GM08714 (cell line): ENCODE results near the gene COMMD9.

Experiments used
- H3K4me3 ChIP-seq: fragments of 200-500 bp; sonication (Bioruptor generic); 2 replicates; pipeline ENCODE4 v1.5.1; 2014; ENCODE audit warnings: mild to moderate bottlenecking, low read length, inconsistent platforms
- ZNF274 ChIP-seq: IDR thresholded peaks from 2 replicates; pipeline ENCODE4 v1.6.1; 2012; ENCODE audit warnings: mild to moderate bottlenecking, low read depth, low read length

The COMMD9 gene

GRCh38 chr11:36274414-36274813 is 14.8 kb downstream of the COMMD9 start:
- no peak for TF ChIP-seq ZNF274
- no peak overlapping the region for H3K4me3 ChIP-seq

GRCh38 chr11:36273110-36273509 is 16.1 kb downstream of the COMMD9 start:
- H3K4me3 ChIP-seq: no peak overlapping the region
- no peak for TF ChIP-seq ZNF274

DNA sequence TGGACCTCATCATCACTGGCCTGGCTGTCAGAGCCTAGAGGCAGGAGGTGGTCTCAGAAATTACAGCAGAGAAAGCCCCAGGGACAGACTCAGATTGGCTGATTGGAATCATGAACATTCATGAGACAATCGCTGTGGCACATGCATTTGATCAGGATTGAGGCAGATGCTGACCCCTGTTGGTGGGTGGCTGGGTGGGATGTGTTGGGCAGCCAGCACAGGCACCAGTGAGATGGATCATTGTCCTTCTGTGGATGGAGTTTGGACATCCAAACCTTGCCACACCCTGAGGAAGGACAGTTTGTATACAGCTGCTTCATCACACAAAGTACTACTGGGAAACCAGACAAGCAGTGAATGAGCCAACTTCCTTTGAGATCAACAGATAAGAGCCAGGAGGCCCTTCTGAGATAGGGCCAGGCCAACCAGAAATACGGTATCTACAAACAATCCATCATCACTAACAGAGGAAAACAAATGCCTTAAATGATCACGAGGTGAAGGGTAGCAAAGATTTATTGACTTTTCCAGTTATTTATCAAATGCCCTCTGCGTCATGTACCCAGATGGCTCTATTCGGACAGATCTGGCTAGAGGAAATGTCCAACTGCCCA is 17.3 kb downstream of the COMMD9 start:
- TF ChIP-seq ZNF274: no peak
- H3K4me3 ChIP-seq: no peak overlapping the region

DNA sequence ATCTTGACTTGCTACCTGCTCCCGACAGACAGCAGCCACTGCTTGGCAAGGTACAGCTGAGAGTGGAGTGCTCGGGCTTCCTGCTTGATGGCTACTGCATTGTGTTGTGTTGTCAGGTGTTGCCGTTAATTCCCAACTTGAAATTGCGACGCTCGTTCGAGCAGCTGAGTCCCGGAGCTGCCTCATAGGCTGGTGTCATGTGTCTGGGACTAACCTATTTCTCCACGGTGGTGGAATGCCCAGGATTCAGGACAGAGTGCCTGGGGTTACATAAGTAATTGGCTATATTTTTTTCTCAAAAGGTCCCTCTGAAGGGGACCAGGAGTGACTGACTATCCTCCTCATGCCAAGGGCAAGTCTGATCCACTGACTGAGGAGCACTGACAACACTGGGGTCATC is 18.5 kb downstream of the COMMD9 start:
- TF ChIP-seq ZNF274: no peak
- no peak overlapping the region for H3K4me3 ChIP-seq

- no peak overlapping the region for H3K4me3 ChIP-seq
- no peak for TF ChIP-seq ZNF274
Measured at GRCh38 chr11:36268337-36268985, 20.8 kb downstream of the COMMD9 start.

DNA sequence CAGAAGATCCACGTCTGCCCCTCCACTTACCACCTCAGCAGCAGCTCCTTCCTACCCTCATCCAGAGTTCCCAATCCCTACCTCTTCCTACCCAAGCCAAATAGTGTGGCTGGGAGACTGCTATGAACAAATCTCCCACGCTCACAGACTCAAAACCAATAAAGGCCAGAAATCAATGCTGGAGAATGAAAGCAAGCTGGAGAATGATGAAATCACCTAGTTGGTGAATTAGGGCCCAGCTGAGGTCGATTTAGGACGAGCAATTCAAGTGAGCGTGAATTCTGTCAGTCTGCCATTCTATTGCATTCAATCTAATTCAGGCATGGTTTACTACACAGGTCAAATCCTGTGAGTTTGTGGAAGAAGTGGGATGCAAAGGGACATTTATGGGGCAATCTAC is 22.5 kb downstream of the COMMD9 start:
- no peak for TF ChIP-seq ZNF274
- no peak overlapping the region for H3K4me3 ChIP-seq

- TF ChIP-seq ZNF274: no peak
- no peak overlapping the region for H3K4me3 ChIP-seq
Measured at GRCh38 chr11:36265793-36266628, 23.2 kb downstream of the COMMD9 start.

GRCh38 chr11:36264973-36265344 is 24.3 kb downstream of the COMMD9 start:
- TF ChIP-seq ZNF274: no peak
- no peak overlapping the region for H3K4me3 ChIP-seq

DNA sequence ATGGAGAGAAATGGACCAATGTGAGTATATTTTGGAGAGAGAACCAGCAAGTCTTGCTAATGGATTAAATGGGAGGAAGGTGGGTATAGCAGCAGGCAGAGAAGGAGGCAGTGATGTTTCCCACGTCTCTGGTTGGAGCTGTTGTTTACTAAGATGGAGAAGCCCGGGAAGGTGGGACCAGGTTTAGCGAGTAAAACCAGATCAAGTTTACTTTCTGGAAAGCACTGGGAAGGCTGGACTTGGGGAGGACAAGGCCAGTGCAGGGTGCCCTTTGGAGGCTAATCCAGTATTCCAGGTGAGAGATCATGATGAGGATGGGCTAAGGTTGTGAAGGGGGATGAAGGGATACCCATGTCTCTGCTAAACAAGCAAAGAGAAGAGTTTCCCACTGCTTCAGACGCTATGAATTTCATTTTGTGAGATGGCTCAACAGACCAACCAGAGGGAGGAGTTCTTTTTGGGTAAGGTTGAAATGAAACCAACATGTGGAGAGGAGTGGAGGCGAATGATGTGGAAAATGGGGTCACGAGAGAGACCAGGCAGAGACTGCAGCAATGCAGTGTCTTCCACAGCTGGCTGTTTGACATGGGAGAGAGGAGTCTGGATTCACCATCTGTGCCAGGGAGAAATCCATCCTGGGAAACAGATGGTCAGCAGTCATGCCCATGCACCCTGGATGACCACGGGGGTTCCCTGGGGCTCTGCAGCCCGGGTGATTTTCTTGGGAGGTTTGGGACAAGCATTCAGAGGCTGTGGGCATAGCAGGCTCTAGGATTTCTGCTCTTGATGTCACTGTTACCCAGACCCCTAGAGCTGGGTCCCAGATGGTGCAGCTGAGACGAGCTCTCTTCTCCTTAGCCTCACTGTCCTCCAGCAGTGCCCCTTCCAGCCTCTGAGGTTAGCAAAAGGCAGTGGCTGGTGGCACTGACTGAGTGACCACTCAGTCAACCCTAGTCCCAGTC is 24.9 kb downstream of the COMMD9 start:
- no peak for TF ChIP-seq ZNF274
- H3K4me3 ChIP-seq: no peak overlapping the region

DNA sequence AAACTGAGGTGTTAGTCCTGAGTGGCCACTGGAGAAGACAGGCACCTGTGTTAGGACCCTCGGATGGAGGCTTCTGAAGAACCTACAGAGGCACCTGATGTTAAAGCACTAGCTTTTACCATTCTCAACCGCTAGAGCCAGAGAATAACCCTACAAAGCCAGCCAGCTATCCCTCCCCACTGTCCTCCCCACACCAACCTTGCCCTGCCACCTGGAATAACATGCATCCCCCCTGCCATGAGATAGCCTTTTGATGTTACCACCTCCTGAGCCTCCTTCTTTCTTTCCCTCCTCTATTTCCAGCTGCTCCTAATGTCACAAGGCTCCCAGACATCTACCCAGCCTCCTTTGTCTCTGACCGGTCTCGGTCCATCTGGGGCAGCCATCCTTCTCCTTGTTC is 28.1 kb downstream of the COMMD9 start:
- no peak overlapping the region for H3K4me3 ChIP-seq
- TF ChIP-seq ZNF274: no peak

GRCh38 chr11:36258730-36259360 is 30.4 kb downstream of the COMMD9 start:
- H3K4me3 ChIP-seq: no peak overlapping the region
- TF ChIP-seq ZNF274: no peak

DNA sequence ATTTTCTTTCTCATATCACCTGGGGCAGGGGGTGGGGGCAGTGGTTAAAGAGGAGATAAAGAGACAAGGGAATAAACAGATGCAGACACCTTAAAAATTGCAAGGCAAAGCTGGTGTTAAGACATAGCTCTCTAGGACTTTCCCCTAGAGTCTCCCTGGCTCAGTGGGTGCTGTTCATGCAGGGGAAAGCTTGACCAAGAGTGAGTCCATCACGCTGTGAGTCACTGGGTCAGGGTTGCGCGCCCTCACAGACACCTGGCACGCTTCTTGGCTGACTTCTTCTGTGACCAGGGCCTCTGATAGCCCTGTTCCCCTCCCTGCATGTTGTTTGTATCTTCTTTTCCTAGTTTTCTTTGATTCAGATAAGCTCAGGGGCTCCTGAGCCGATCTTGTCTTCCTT is 31.9 kb downstream of the COMMD9 start:
- no peak overlapping the region for H3K4me3 ChIP-seq

DNA sequence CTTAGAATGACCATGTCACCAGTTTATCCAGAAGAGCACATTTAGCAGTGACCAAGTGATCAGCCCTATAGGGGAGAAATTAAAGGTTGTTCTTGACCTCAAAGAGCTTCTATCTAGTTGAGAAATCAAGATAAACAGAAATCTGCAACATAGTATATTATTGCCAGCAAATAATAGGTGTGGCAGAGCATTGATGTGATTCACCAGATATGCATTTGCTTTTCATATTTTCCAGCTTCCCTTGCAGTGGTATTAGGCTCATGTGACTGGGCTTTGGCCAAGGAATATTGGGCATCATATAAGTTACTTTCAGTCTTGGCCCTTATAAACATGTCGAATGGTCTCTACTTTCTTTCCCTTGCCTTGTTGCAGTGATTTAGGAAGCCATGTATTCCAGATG is 34.5 kb downstream of the COMMD9 start:
- TF ChIP-seq ZNF274: no peak
- H3K4me3 ChIP-seq: no peak overlapping the region

More for the DNA sequence above, 31.9 kb downstream of the COMMD9 start:
- TF ChIP-seq ZNF274: no peak
